ENCODE measurements around the gene ZNF423.

DNA sequence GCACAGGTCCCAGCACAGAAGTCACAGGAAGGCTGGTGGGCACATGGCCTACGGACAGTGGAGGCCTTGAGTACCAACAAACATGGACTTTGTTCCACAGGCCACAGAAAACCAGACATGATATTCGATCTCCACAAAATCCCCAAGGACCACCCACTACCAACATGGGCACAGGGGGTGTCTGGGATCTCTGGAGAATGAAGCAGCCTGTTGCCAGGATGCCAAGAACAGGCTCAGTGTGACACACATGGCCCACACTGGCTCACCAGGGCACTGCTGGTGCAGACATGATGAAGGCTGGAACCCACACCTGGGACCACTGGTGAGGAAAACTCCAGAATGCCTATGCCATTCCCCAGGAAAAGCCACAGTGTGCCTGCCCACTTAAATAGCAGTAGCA is 362.1 kb downstream of the ZNF423 start:
- TF ChIP-seq, protein P1, sequence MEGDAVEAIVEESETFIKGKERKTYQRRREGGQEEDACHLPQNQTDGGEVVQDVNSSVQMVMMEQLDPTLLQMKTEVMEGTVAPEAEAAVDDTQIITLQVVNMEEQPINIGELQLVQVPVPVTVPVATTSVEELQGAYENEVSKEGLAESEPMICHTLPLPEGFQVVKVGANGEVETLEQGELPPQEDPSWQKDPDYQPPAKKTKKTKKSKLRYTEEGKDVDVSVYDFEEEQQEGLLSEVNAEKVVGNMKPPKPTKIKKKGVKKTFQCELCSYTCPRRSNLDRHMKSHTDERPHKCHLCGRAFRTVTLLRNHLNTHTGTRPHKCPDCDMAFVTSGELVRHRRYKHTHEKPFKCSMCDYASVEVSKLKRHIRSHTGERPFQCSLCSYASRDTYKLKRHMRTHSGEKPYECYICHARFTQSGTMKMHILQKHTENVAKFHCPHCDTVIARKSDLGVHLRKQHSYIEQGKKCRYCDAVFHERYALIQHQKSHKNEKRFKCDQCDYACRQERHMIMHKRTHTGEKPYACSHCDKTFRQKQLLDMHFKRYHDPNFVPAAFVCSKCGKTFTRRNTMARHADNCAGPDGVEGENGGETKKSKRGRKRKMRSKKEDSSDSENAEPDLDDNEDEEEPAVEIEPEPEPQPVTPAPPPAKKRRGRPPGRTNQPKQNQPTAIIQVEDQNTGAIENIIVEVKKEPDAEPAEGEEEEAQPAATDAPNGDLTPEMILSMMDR (IDR thresholded peaks at IDR 0.05) = no peak
- no peak for TF ChIP-seq POLR2A (IDR thresholded peaks at IDR 0.05)
